Osteocyte (in vitro differentiated cells): ENCODE data around the gene MX1. TPM values are rescaled to one million over a fixed set of nuclear protein-coding genes. Genes with fewer than 3 reads are reported as not detected.

Source experiments
- DNase-seq: peaks from one replicate; pipeline ENCODE4 v3.0.0; 2021; ENCODE audit warnings: mixed read lengths; ENCODE audit not compliant: unreplicated experiment; ENCODE audit errors: extremely low spot score
- H3K27ac Mint-ChIP-seq: one replicate; pipeline ENCODE4 v1.8.0; 2021; ENCODE audit warnings: mild to moderate bottlenecking, mixed read lengths; ENCODE audit not compliant: unreplicated experiment
- H3K27me3 Mint-ChIP-seq: one replicate; pipeline ENCODE4 v1.8.0; 2021; ENCODE audit warnings: mixed read lengths; ENCODE audit not compliant: unreplicated experiment
- H3K36me3 Mint-ChIP-seq: one replicate; pipeline ENCODE4 v1.8.0; 2021; ENCODE audit warnings: mixed read lengths; ENCODE audit not compliant: unreplicated experiment
- H3K4me1 Mint-ChIP-seq: one replicate; pipeline ENCODE4 v1.8.0; 2021; ENCODE audit warnings: mixed read lengths; ENCODE audit not compliant: unreplicated experiment
- H3K4me3 Mint-ChIP-seq: one replicate; pipeline ENCODE4 v1.8.0; 2021; ENCODE audit warnings: mild to moderate bottlenecking, moderate library complexity, mixed read lengths; ENCODE audit not compliant: unreplicated experiment
- H3K9me3 Mint-ChIP-seq: one replicate; pipeline ENCODE4 v1.8.0; 2021; ENCODE audit warnings: mixed read lengths; ENCODE audit not compliant: unreplicated experiment
- CTCF ChIP-seq: fragments of 200-600 bp; sonication (generic); IDR thresholded peaks from 2 replicates; pipeline ENCODE4 v1.5.0; 2021; ENCODE audit warnings: antibody characterized with exemption, mild to moderate bottlenecking, moderate library complexity
- total RNA-seq: library from RNA; stranded (reverse); gene quantifications from 2 replicates; pipeline ENCODE4 v1.2.1, GENCODE V29; 2021

The MX1 gene
- total RNA-seq, 1 donor from 2014 or later, result 4.0 TPM

DNA sequence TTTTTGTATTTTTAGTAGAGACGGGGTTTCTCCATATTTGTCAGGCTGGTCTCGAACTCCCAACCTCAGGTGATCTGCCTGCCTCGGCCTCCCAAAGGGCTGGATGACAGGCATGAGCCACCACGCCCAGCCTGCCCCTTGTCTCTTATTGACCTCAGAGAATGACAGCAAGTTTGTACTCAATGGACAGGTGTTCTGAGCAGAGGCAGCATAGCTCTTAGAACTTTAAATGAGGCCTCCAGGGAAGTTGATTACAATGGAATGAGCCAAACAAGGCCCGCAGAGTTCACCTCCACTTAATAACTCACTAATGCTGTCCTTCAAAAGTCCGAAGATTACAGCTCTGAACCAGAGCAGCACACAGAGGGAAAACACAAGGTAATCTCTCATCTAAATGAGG lies 71.0 kb downstream of the MX1 start:
- H3K27me3 Mint-ChIP-seq, result peaks cover 41% of the 10 kb centered on the region
- H3K4me3 Mint-ChIP-seq, result no peak overlapping the region
- H3K36me3 Mint-ChIP-seq, result no peaks in the 10 kb centered on the region
- DNase-seq, result no peak
- no peak overlapping the region for H3K27ac Mint-ChIP-seq
- H3K4me1 Mint-ChIP-seq, result no peaks in the 10 kb centered on the region
- H3K9me3 Mint-ChIP-seq, result no peaks in the 10 kb centered on the region
- no peak for TF ChIP-seq CTCF

- no peaks in the 10 kb centered on the region for H3K4me1 Mint-ChIP-seq
- DNase-seq, result no peak
- no peak overlapping the region for H3K27ac Mint-ChIP-seq
- H3K4me3 Mint-ChIP-seq, result no peak overlapping the region
- no peaks in the 10 kb centered on the region for H3K36me3 Mint-ChIP-seq
- H3K27me3 Mint-ChIP-seq, result peaks cover 42% of the 10 kb centered on the region
- no peak for TF ChIP-seq CTCF
- H3K9me3 Mint-ChIP-seq, result no peaks in the 10 kb centered on the region
These were observed 71.7 kb downstream of the MX1 start for GRCh38 chr21:41497788-41498187.

GRCh38 chr21:41499920-41500319 lies 73.9 kb downstream of the MX1 start:
- H3K36me3 Mint-ChIP-seq, result no peaks in the 10 kb centered on the region
- no peak for DNase-seq
- TF ChIP-seq CTCF, result no peak
- H3K4me3 Mint-ChIP-seq, result no peak overlapping the region
- no peaks in the 10 kb centered on the region for H3K4me1 Mint-ChIP-seq
- H3K9me3 Mint-ChIP-seq, result no peaks in the 10 kb centered on the region
- peaks cover 54% of the 10 kb centered on the region for H3K27me3 Mint-ChIP-seq
- H3K27ac Mint-ChIP-seq, result no peak overlapping the region

DNA sequence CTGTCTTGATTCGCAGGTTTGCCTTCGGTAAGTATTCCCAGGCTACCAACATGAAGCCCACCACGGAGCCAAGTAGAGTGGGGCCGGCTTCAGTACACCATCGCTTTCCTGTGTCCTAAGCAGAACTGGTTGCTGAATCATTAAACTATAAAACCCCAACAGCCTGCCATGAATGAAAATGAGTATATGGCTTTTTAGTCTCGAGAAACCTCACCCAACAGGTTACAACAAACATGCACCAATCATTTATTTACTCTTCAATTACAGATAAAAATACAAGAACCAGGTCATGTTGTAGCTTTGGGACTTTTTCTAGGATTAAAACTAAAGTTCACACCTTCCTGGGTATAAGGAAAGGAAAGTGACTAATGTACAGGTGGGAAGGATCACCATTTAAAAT lies 74.3 kb downstream of the MX1 start:
- no peak overlapping the region for H3K4me3 Mint-ChIP-seq
- no peaks in the 10 kb centered on the region for H3K4me1 Mint-ChIP-seq
- TF ChIP-seq CTCF, result no peak

DNA sequence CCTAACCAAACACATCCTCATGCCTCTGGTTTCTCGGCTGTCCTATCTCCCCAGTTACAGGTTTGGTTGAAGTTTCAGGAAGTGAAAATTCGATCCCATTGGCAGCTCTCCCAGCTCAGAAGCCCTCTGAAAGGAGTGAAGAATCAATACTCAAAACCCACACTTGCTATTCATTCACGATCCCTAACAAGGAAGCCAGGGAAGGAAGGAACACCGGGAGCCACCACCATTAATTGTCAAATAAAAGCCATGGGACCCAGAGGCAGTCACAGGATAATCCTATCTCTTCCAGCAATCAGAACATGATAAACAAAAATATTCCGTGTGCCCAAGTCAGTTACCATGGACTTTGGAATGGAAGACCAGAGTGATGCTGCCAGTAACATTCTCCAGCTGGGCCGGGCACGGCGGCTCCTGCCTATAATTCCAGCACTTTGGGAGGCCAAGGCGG lies 74.9 kb downstream of the MX1 start:
- no peak overlapping the region for H3K27ac Mint-ChIP-seq

More for the DNA sequence above, 74.3 kb downstream of the MX1 start:
- DNase-seq, result no peak
- Mint-ChIP-seq H3K36me3 (no peaks in the 10 kb centered on the region), H3K9me3 (no peaks in the 10 kb centered on the region), H3K27ac (no peak overlapping the region), H3K27me3 (peaks cover 55% of the 10 kb centered on the region)

More for the DNA sequence above, 74.9 kb downstream of the MX1 start:
- no peak for DNase-seq
- no peak for TF ChIP-seq CTCF
- H3K4me1 Mint-ChIP-seq, result no peaks in the 10 kb centered on the region
- no peak overlapping the region for H3K4me3 Mint-ChIP-seq
- no peaks in the 10 kb centered on the region for H3K9me3 Mint-ChIP-seq
- peaks cover 54% of the 10 kb centered on the region for H3K27me3 Mint-ChIP-seq
- no peaks in the 10 kb centered on the region for H3K36me3 Mint-ChIP-seq
